ENCODE measurements around the gene ADAMTS9. TPM values are rescaled to one million over a fixed set of nuclear protein-coding genes. Genes with fewer than 3 reads are reported as not detected.

Gene ADAMTS9
- total RNA-seq, 2 experiments from 2014 or later: not detected

DNA sequence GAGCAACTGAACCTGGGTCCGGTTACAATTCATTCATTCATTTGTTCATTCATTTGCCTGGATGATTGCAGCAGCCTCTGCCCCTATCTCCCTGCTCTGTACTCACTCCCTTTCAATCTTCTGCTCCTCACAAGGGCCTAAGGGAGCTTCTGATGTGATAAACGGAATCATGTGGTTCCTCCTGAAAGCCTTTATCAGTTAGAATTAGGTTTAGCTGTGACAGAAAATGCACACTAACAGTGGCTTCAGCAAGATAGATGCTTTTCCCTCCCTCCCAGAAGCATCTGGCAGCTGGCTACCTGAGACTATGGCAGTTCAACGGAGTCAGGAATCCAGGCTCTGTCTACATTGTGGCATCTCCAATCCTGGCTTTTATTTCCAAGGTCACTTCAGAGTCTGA is 196.0 kb downstream of the ADAMTS9 start:
- H3K27me3 ChIP-seq (ENCODE audit: control insufficient read depth in 1 of 2, insufficient read depth in 2 of 2, low read length in 2 of 2): peaks cover 20 to 53% of the 10 kb centered on the region in 2 experiments
- Mint-ChIP-seq H3K27ac (no peak overlapping the region), H3K4me3 (no peak overlapping the region), H3K36me3 (ENCODE audit: low read depth) (no peaks in the 10 kb centered on the region), H3K9me3 (no peaks in the 10 kb centered on the region), H3K27me3 (peaks cover 80% of the 10 kb centered on the region), H3K4me1 (ENCODE audit: low read depth) (no peaks in the 10 kb centered on the region)
- H3K27ac ChIP-seq (ENCODE audit: low read depth in 1 of 2, low read length in 2 of 2): no peak overlapping the region
- H3K9me3 ChIP-seq (ENCODE audit: control insufficient read depth in 1 of 2, insufficient read depth in 1 of 2, low read length in 2 of 2): peaks cover 0 to 7% of the 10 kb centered on the region in 2 experiments
- intact Hi-C loops (cut with DNase I, micrococcal nuclease): no loop called here
- ATAC-seq (ENCODE audit: poor library complexity) (no peak), DNase-seq (no peak)
- H3K36me3 ChIP-seq (ENCODE audit: insufficient read depth, low read length): no peaks in the 10 kb centered on the region
- TF ChIP-seq, protein P1, sequence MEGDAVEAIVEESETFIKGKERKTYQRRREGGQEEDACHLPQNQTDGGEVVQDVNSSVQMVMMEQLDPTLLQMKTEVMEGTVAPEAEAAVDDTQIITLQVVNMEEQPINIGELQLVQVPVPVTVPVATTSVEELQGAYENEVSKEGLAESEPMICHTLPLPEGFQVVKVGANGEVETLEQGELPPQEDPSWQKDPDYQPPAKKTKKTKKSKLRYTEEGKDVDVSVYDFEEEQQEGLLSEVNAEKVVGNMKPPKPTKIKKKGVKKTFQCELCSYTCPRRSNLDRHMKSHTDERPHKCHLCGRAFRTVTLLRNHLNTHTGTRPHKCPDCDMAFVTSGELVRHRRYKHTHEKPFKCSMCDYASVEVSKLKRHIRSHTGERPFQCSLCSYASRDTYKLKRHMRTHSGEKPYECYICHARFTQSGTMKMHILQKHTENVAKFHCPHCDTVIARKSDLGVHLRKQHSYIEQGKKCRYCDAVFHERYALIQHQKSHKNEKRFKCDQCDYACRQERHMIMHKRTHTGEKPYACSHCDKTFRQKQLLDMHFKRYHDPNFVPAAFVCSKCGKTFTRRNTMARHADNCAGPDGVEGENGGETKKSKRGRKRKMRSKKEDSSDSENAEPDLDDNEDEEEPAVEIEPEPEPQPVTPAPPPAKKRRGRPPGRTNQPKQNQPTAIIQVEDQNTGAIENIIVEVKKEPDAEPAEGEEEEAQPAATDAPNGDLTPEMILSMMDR (IDR thresholded peaks at IDR 0.05): no peak
- ChIA-PET POLR2A (no interaction called here), CTCF (no interaction called here)
- H3K4me1 ChIP-seq (ENCODE audit: insufficient read depth, low read length): no peaks in the 10 kb centered on the region
- no peak overlapping the region for H3K4me3 ChIP-seq (ENCODE audit: low read length)

DNA sequence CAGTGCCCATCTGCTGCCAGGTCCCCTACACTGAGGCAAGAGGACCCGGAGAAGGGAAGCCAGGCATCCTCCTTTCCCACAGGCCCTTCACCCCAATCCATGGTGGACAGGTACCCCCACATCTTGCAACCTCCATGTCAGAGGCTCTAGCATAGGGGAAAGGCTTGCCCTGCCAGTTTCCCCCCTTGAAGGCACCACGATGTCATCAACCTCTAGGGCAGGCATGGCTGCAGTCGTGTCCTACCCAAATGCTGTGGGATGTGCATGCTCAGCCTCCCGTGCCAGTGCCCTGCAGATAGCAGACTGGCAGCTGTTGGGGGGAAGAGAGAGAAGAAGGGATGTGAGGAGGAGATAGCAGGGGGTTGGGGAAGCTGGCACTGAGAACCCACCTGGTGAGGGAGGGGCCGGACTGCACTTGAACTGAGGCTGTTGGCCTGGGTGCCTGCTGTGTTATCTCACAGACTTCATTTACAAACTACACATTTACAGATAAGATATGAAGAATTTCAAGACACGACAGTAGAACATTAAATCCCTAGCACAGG is 197.5 kb downstream of the ADAMTS9 start:
- H3K4me3 Mint-ChIP-seq: no peak overlapping the region
- DNase-seq (no peak), ATAC-seq (ENCODE audit: poor library complexity) (no peak)
- no peaks in the 10 kb centered on the region for H3K9me3 Mint-ChIP-seq
- Histone ChIP-seq H3K4me3 (ENCODE audit: low read length) (no peak overlapping the region), H3K27me3 (ENCODE audit: control insufficient read depth in 1 of 2, insufficient read depth in 2 of 2, low read length in 2 of 2) (peaks cover 20 to 53% of the 10 kb centered on the region in 2 experiments), H3K4me1 (ENCODE audit: insufficient read depth, low read length) (no peaks in the 10 kb centered on the region), H3K9me3 (ENCODE audit: control insufficient read depth in 1 of 2, insufficient read depth in 1 of 2, low read length in 2 of 2) (peaks cover 0 to 7% of the 10 kb centered on the region in 2 experiments), H3K27ac (ENCODE audit: low read depth in 1 of 2, low read length in 2 of 2) (no peak overlapping the region), H3K36me3 (ENCODE audit: insufficient read depth, low read length) (no peaks in the 10 kb centered on the region)
- no peak overlapping the region for H3K27ac Mint-ChIP-seq
- TF ChIP-seq, protein P1 (IDR thresholded peaks at IDR 0.05): no peak
- intact Hi-C loops (cut with DNase I, micrococcal nuclease): no loop called here
- H3K36me3 Mint-ChIP-seq (ENCODE audit: low read depth): no peaks in the 10 kb centered on the region
- CTCF ChIA-PET: no interaction called here
- POLR2A ChIA-PET: no interaction called here
- peaks cover 76% of the 10 kb centered on the region for H3K27me3 Mint-ChIP-seq
- H3K4me1 Mint-ChIP-seq (ENCODE audit: low read depth): no peaks in the 10 kb centered on the region

DNA sequence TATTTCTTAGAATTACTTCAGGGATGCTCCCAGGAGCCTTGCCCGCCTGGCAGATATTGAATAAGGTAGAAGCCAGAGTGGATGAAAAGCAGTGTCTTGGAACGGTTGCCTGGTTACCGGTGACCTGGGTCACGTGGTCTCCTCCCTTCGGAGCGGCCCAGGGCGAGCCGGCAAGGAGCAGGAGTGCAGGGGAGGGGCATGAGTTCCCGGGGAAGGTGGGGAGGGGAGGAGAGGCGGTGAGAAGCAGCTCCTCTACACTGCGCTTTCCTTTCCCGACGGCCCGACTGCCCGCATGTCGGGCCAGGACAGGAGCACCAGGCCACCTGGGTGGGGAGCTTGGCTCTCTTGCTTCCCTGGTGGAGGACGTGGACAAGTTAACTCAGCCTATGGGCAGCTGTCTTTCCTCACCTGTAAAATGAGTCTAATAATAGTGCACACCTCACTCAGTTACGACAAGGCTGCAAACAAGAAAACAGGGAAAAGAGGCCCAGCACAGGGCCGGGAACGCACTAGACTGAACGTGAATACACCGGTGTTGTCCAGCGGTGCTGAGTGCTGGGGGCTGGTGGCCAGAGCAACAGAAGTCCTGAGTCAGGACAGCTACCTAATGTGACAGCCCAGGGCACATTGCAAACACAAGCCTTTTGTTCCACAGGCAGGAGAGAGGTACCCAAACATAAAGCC is 198.3 kb downstream of the ADAMTS9 start:
- POLR2A ChIA-PET: no interaction called here
- Histone ChIP-seq H3K4me1 (ENCODE audit: insufficient read depth, low read length) (no peaks in the 10 kb centered on the region), H3K4me3 (ENCODE audit: low read length) (no peak overlapping the region), H3K36me3 (ENCODE audit: insufficient read depth, low read length) (no peaks in the 10 kb centered on the region), H3K27ac (ENCODE audit: low read depth in 1 of 2, low read length in 2 of 2) (no peak overlapping the region), H3K9me3 (ENCODE audit: control insufficient read depth in 1 of 2, insufficient read depth in 1 of 2, low read length in 2 of 2) (peaks cover 0 to 7% of the 10 kb centered on the region in 2 experiments), H3K27me3 (ENCODE audit: control insufficient read depth in 1 of 2, insufficient read depth in 2 of 2, low read length in 2 of 2) (peaks cover 20 to 53% of the 10 kb centered on the region in 2 experiments)
- Mint-ChIP-seq H3K9me3 (no peaks in the 10 kb centered on the region), H3K36me3 (ENCODE audit: low read depth) (no peaks in the 10 kb centered on the region), H3K4me3 (no peak overlapping the region), H3K27ac (no peak overlapping the region), H3K27me3 (peaks cover 75% of the 10 kb centered on the region), H3K4me1 (ENCODE audit: low read depth) (no peaks in the 10 kb centered on the region)
- ATAC-seq (ENCODE audit: poor library complexity): no peak
- CTCF ChIA-PET: no interaction called here
- intact Hi-C loops (cut with DNase I, micrococcal nuclease): no loop called here
- TF ChIP-seq, protein P1 (IDR thresholded peaks at IDR 0.05): no peak
- DNase-seq: no peak

Measured in CD4-positive, alpha-beta T cell (primary cell).